ENCODE measurements around the gene SEPTIN11. TPM values are rescaled to one million over a fixed set of nuclear protein-coding genes. Genes with fewer than 3 reads are reported as not detected.
A peak's percentile ranks its signal among the peaks of the same experiment; 100 is the strongest.

SEPTIN11 gene
- 106 and 164 TPM in 2 replicates for total RNA-seq

GRCh38 chr4:76949276-76950051 is at the start of gene SEPTIN11:
TSS of gene SEPTIN11 (plus strand) at chr4:76949752. CDS start at chr4:76949904, 152 bp downstream.
- DNase-seq (ENCODE audit: low read depth in 2 of 2): peak; percentile 88 to 96

GRCh38 chr4:76902233-76902890 is 47.2 kb upstream of the SEPTIN11 start:
- DNase-seq (ENCODE audit: low read depth in 2 of 2): no peak

GRCh38 chr4:76904646-76905190 is 44.8 kb upstream of the SEPTIN11 start:
- no peak for DNase-seq (ENCODE audit: low read depth in 2 of 2)

- DNase-seq (ENCODE audit: low read depth in 2 of 2): no peak
Measured at GRCh38 chr4:76905521-76905920, 44.0 kb upstream of the SEPTIN11 start.

GRCh38 chr4:76909711-76910110 is 39.8 kb upstream of the SEPTIN11 start:
- no peak for DNase-seq (ENCODE audit: low read depth in 2 of 2)

GRCh38 chr4:76920715-76921114 is 28.8 kb upstream of the SEPTIN11 start:
- DNase-seq (ENCODE audit: low read depth in 2 of 2): no peak

GRCh38 chr4:76923619-76924357 is 25.8 kb upstream of the SEPTIN11 start:
- no peak for DNase-seq (ENCODE audit: low read depth in 2 of 2)

- DNase-seq (ENCODE audit: low read depth in 2 of 2): no peak
Measured at GRCh38 chr4:76926841-76927240, 22.7 kb upstream of the SEPTIN11 start.

GRCh38 chr4:76930685-76931084 is 18.9 kb upstream of the SEPTIN11 start:
- DNase-seq (ENCODE audit: low read depth in 2 of 2): no peak

GRCh38 chr4:76931087-76931486 is 18.5 kb upstream of the SEPTIN11 start:
- no peak for DNase-seq (ENCODE audit: low read depth in 2 of 2)

GRCh38 chr4:76931576-76932276 is 17.8 kb upstream of the SEPTIN11 start:
- no peak for DNase-seq (ENCODE audit: low read depth in 2 of 2)

- DNase-seq (ENCODE audit: low read depth in 2 of 2): no peak
Measured at GRCh38 chr4:76939184-76939583, 10.4 kb upstream of the SEPTIN11 start.

GRCh38 chr4:76943129-76943620 is 6.4 kb upstream of the SEPTIN11 start:
- peak in 1 of 2 donors; percentile 14 for DNase-seq (ENCODE audit: low read depth in 2 of 2)

- DNase-seq (ENCODE audit: low read depth in 2 of 2): peak in 1 of 2 donors; percentile 19
Measured at GRCh38 chr4:76943790-76944189, 5.8 kb upstream of the SEPTIN11 start.

GRCh38 chr4:76947369-76947768 is 2.2 kb upstream of the SEPTIN11 start:
- no peak for DNase-seq (ENCODE audit: low read depth in 2 of 2)

GRCh38 chr4:76948443-76949275 is 893 bp upstream of the SEPTIN11 start:
- peak in 1 of 2 donors; percentile 84 for DNase-seq (ENCODE audit: low read depth in 2 of 2)

GRCh38 chr4:76950052-76950955 is 752 bp downstream of the SEPTIN11 start:
- peak in 1 of 2 donors; percentile 50 for DNase-seq (ENCODE audit: low read depth in 2 of 2)

- peak in 1 of 2 donors; percentile 18 for DNase-seq (ENCODE audit: low read depth in 2 of 2)
Measured at GRCh38 chr4:76950956-76951671, 1.6 kb downstream of the SEPTIN11 start.

- no peak for DNase-seq (ENCODE audit: low read depth in 2 of 2)
Measured at GRCh38 chr4:76951672-76952010, 2.1 kb downstream of the SEPTIN11 start.
